ENCODE results near the gene ENTPD2.
"Not testable (repeated sequence)": the region's sequence is repeated elsewhere in the genome, so short reads cannot be mapped to it uniquely, and the experiment has no call there.

GRCh38 chr9:137062798-137063197 is 8.9 kb upstream of the ENTPD2 start:
- not testable (repeated sequence) for TF ChIP-seq CTCF (conservative IDR thresholded peaks at IDR 0.05; ENCODE audit: low read depth, low read length); MAFK (IDR thresholded peaks at IDR 0.05; ENCODE audit: low read depth, low read length); RAD21 (IDR thresholded peaks at IDR 0.05; ENCODE audit: low read length); USF2 (IDR thresholded peaks at IDR 0.05; ENCODE audit: low read depth, low read length); ELK1 (IDR thresholded peaks at IDR 0.05; ENCODE audit: borderline replicate concordance, low read depth, low read length)

Measured in IMR-90 (cell line).